ENCODE data around the gene ANKRD44.

The ANKRD44 gene

GRCh38 chr2:197286805-197287595 is 23.6 kb downstream of the ANKRD44 start:
- DNase-seq, result peak; percentile 66

GRCh38 chr2:197285361-197285760 is 25.2 kb downstream of the ANKRD44 start:
- no peak for DNase-seq

GRCh38 chr2:197284956-197285355 is 25.6 kb downstream of the ANKRD44 start:
- DNase-seq, result no peak

GRCh38 chr2:197281421-197281820 is 29.2 kb downstream of the ANKRD44 start:
- no peak for DNase-seq

- no peak for DNase-seq
These were observed 30.4 kb downstream of the ANKRD44 start for GRCh38 chr2:197280015-197280702.

GRCh38 chr2:197278799-197279763 is 31.5 kb downstream of the ANKRD44 start:
- no peak for DNase-seq

GRCh38 chr2:197277794-197278193 is 32.8 kb downstream of the ANKRD44 start:
- DNase-seq, result no peak

GRCh38 chr2:197276156-197276555 is 34.4 kb downstream of the ANKRD44 start:
- DNase-seq, result no peak

GRCh38 chr2:197274937-197275336 is 35.6 kb downstream of the ANKRD44 start:
- DNase-seq, result no peak

- no peak for DNase-seq
These were observed 36.2 kb downstream of the ANKRD44 start for GRCh38 chr2:197274349-197274748.

GRCh38 chr2:197273485-197273884 is 37.1 kb downstream of the ANKRD44 start:
- DNase-seq, result no peak

GRCh38 chr2:197270601-197271000 is 40.0 kb downstream of the ANKRD44 start:
- DNase-seq, result no peak

GRCh38 chr2:197269815-197270214 is 40.8 kb downstream of the ANKRD44 start:
- no peak for DNase-seq

- DNase-seq, result no peak
These were observed 41.6 kb downstream of the ANKRD44 start for GRCh38 chr2:197268786-197269584.

- DNase-seq, result no peak
These were observed 44.1 kb downstream of the ANKRD44 start for GRCh38 chr2:197266477-197266876.

- no peak for DNase-seq
These were observed 44.7 kb downstream of the ANKRD44 start for GRCh38 chr2:197265924-197266323.

GRCh38 chr2:197265036-197265435 is 45.5 kb downstream of the ANKRD44 start:
- DNase-seq, result no peak

- DNase-seq, result no peak
These were observed 46.2 kb downstream of the ANKRD44 start for GRCh38 chr2:197264332-197264731.

GRCh38 chr2:197263077-197263476 is 47.5 kb downstream of the ANKRD44 start:
- no peak for DNase-seq

GRCh38 chr2:197261808-197262226 is 48.8 kb downstream of the ANKRD44 start:
- no peak for DNase-seq

GRCh38 chr2:197259470-197259999 is 51.0 kb downstream of the ANKRD44 start:
- no peak for DNase-seq

- DNase-seq, result no peak
These were observed 52.0 kb downstream of the ANKRD44 start for GRCh38 chr2:197258580-197258979.

Data from amniotic stem cell (primary cell).